DOHH2 (cell line): ENCODE results near the gene PIK3AP1.

Source experiments
- H3F3A ChIP-seq: fragments of 200-600 bp; sonication (generic), shearing (Covaris generic); 2 replicates; pipeline ENCODE4 v1.6.0; 2016; ENCODE audit warnings: antibody characterized with exemption, mild to moderate bottlenecking; ENCODE audit not compliant: control insufficient read depth, insufficient read depth
- H3K27ac ChIP-seq: fragments of 200-600 bp; sonication (generic); 2 replicates; pipeline ENCODE4 v1.5.1; 2014; ENCODE audit warnings: low read depth, mild to moderate bottlenecking, low read length, moderate library complexity
- H3K27me3 ChIP-seq: fragments of 200-600 bp; sonication (generic); 2 replicates; pipeline ENCODE4 v1.6.1; 2014; ENCODE audit warnings: mild to moderate bottlenecking, low read length, mixed read lengths; ENCODE audit not compliant: control insufficient read depth
- H3K36me3 ChIP-seq: fragments of 200-600 bp; sonication (generic); 2 replicates; pipeline ENCODE4 v1.6.1; 2014; ENCODE audit warnings: mild to moderate bottlenecking, low read length, moderate library complexity, mixed read lengths; ENCODE audit not compliant: control insufficient read depth
- H3K4me1 ChIP-seq: fragments of 200-600 bp; sonication (generic); 2 replicates; pipeline ENCODE4 v1.6.1; 2014; ENCODE audit warnings: mild to moderate bottlenecking, low read length, mixed read lengths; ENCODE audit not compliant: control insufficient read depth
- H3K4me2 ChIP-seq: fragments of 200-600 bp; sonication (generic); 2 replicates; pipeline ENCODE4 v1.6.0; 2014; ENCODE audit warnings: mild to moderate bottlenecking, low read length, moderate library complexity
- H3K4me3 ChIP-seq: fragments of 200-600 bp; sonication (generic); 2 replicates; pipeline ENCODE4 v1.5.1; 2014; ENCODE audit warnings: mild to moderate bottlenecking, low read length, mixed read lengths
- H3K79me2 ChIP-seq: fragments of 200-600 bp; sonication (generic); 2 replicates; pipeline ENCODE4 v1.6.1; 2014; ENCODE audit warnings: mild to moderate bottlenecking, low read length, mixed read lengths; ENCODE audit not compliant: control insufficient read depth
- H3K9me2 ChIP-seq: fragments of 200-600 bp; sonication (generic); replicated peaks from 2 replicates; pipeline ENCODE4 v1.6.1; 2014; ENCODE audit warnings: mild to moderate bottlenecking, low read length, mixed read lengths; ENCODE audit not compliant: control insufficient read depth
- H3K9me3 ChIP-seq: fragments of 200-600 bp; sonication (generic); 2 replicates; pipeline ENCODE4 v1.6.1; 2014; ENCODE audit warnings: antibody characterized with exemption, low read length, mixed read lengths; ENCODE audit not compliant: control insufficient read depth, insufficient read depth
- H4K20me1 ChIP-seq: fragments of 200-600 bp; sonication (generic); 2 replicates; pipeline ENCODE4 v1.6.0; 2014; ENCODE audit warnings: low read depth, mild to moderate bottlenecking, antibody characterized with exemption, low read length, moderate library complexity; ENCODE audit not compliant: control insufficient read depth, insufficient read depth
- EZH2phosphoT487 ChIP-seq: fragments of 200-600 bp; sonication (generic); IDR thresholded peaks from 2 replicates; pipeline ENCODE4 v1.6.1; 2017; ENCODE audit warnings: borderline replicate concordance, mild to moderate bottlenecking, antibody characterized with exemption, low read length, moderate library complexity, mixed read lengths
- TF ChIP-seq, protein P1 (sequence below): fragments of 200-600 bp; sonication (generic); IDR thresholded peaks from one replicate; pipeline ENCODE4 v1.5.1; 2014; ENCODE audit warnings: antibody characterized with exemption, mild to moderate bottlenecking, low read depth, low read length; ENCODE audit not compliant: poor library complexity, severe bottlenecking

The PIK3AP1 gene

DNA sequence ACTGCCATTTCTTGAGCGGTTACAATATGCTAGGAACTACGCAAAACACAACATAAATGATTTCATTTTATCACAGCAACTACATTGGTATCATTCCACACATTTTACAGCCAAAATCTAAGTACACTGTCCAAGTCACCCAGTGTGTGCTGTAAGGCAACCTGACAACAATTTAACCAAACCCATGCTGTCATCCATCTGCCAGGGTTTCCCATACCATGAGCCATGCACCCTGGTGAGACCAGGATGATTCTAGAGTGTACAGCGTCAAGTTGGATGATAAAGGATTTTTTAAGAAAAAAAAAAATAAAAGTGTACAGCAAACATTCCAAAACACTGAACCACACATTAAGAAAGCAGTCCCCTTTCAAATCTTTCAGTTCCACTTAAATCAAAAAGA, 52.9 kb downstream of the PIK3AP1 start:
- Histone ChIP-seq H3K9me3 (no peaks in the 10 kb centered on the region), H3K4me1 (peaks cover 94% of the 10 kb centered on the region), H3F3A (peaks cover 7% of the 10 kb centered on the region; the same call in 1 of the 2 replicates), H3K27ac (peak overlapping the region; percentile 23), H4K20me1 (peaks cover 20% of the 10 kb centered on the region; the same call in 1 of the 2 replicates), H3K4me2 (peak overlapping the region; percentile 54), H3K27me3 (no peaks in the 10 kb centered on the region), H3K4me3 (peak overlapping the region; percentile 34), H3K79me2 (peaks cover 97% of the 10 kb centered on the region), H3K9me2 (no peaks in the 10 kb centered on the region), H3K36me3 (peaks cover 72% of the 10 kb centered on the region)
- TF ChIP-seq EZH2phosphoT487: no peak
- TF ChIP-seq, protein P1, sequence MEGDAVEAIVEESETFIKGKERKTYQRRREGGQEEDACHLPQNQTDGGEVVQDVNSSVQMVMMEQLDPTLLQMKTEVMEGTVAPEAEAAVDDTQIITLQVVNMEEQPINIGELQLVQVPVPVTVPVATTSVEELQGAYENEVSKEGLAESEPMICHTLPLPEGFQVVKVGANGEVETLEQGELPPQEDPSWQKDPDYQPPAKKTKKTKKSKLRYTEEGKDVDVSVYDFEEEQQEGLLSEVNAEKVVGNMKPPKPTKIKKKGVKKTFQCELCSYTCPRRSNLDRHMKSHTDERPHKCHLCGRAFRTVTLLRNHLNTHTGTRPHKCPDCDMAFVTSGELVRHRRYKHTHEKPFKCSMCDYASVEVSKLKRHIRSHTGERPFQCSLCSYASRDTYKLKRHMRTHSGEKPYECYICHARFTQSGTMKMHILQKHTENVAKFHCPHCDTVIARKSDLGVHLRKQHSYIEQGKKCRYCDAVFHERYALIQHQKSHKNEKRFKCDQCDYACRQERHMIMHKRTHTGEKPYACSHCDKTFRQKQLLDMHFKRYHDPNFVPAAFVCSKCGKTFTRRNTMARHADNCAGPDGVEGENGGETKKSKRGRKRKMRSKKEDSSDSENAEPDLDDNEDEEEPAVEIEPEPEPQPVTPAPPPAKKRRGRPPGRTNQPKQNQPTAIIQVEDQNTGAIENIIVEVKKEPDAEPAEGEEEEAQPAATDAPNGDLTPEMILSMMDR: no peak

DNA sequence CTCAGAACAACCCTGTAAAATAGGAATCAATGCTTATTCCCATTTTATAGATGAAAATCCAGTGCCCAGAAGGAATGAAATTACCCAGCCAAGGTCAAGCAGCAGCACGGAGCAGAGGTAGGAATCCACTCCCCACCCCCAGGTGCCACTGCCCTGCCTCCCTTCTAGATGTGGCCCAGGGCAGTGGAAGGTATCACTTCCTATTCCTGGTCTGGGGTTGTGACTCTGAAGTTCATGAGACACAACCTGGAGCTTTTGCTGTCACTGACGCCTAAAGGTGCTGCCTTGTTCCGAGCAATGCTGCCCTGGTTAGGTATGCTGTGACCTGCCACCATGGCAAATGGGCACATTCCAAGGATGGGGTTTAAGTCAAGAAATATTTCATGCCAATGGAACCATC, 53.6 kb downstream of the PIK3AP1 start:
- H3K9me3 ChIP-seq: no peaks in the 10 kb centered on the region
- H3K4me2 ChIP-seq: peak overlapping the region; percentile 54
- peaks cover 66% of the 10 kb centered on the region for H3K36me3 ChIP-seq
- TF ChIP-seq, protein P1: no peak
- TF ChIP-seq EZH2phosphoT487: no peak
- peaks cover 97% of the 10 kb centered on the region for H3K79me2 ChIP-seq
- peaks cover 7% of the 10 kb centered on the region; the same call in 1 of the 2 replicates for H3F3A ChIP-seq
- H3K27ac ChIP-seq: peak overlapping the region; percentile 23
- peaks cover 87% of the 10 kb centered on the region for H3K4me1 ChIP-seq
- H3K27me3 ChIP-seq: no peaks in the 10 kb centered on the region
- peak overlapping the region; percentile 34 for H3K4me3 ChIP-seq
- no peaks in the 10 kb centered on the region for H3K9me2 ChIP-seq
- peaks cover 16% of the 10 kb centered on the region; the same call in 1 of the 2 replicates for H4K20me1 ChIP-seq

DNA sequence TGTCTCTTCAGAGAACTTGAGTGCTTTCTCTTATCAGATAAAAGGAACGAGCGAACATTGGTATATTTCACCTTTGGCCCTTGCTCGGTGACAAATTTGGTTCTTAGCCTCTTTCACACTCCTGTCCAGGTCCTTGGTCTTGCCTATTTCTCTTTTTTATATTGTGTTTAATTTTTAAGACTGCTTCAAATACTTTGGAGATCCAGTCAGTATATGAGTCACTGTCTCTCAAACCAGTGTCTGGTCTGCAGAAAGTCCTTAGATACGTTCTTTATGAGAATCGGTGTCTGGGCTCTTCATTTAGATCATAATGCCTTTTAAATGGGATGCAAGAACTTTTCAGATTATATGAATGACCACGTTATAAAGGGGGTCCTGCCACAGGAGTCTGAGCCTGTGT, 55.0 kb downstream of the PIK3AP1 start:
- Histone ChIP-seq H3K9me3 (no peaks in the 10 kb centered on the region), H3K9me2 (no peaks in the 10 kb centered on the region), H3K4me1 (peaks cover 86% of the 10 kb centered on the region), H3K27me3 (no peaks in the 10 kb centered on the region), H3K4me2 (peak overlapping the region; percentile 18), H3K4me3 (no peak overlapping the region), H4K20me1 (peaks cover 12% of the 10 kb centered on the region; the same call in 1 of the 2 replicates), H3K27ac (peak overlapping the region; percentile 3; the same call in 1 of the 2 replicates), H3K79me2 (peaks cover 97% of the 10 kb centered on the region), H3K36me3 (peaks cover 62% of the 10 kb centered on the region), H3F3A (peaks cover 7% of the 10 kb centered on the region; the same call in 1 of the 2 replicates)
- no peak for TF ChIP-seq EZH2phosphoT487
- TF ChIP-seq, protein P1: no peak
